T-cell (primary cell): ENCODE measurements around the gene ELOVL2. TPM values are rescaled to one million over a fixed set of nuclear protein-coding genes. Genes with fewer than 3 reads are reported as not detected.

ENCODE experiments used
- ATAC-seq, 4 experiments: fragments of 200-7000 bp in 3 of 4; fragments of 150-1000 bp in 1 of 4; cut with Tn5 transposase; replicated peaks in 1 of 4; 1 replicate in 3 of 4; 2 replicates in 1 of 4; pipeline ENCODE4 v1.10.0; 2021; ENCODE audit warnings: moderate library complexity in 3 of 4, mild to moderate bottlenecking in 2 of 4, moderate number of reproducible peaks in 1 of 4
- CTCF ChIA-PET, 2 donors: fragments of 300-600 bp; sonication (Branson Sonifier 250); formaldehyde crosslinking; loops; one replicate each; lab custom pipeline; 2022; ENCODE audit warnings: antibody characterized with exemption in 2 of 2; lab: Charles Lee
- POLR2A ChIA-PET, 2 donors: fragments of 300-600 bp; sonication (Branson Sonifier 250); formaldehyde crosslinking; loops; one replicate each; lab custom pipeline; 2022; ENCODE audit warnings: antibody characterized with exemption in 2 of 2; lab: Charles Lee
- DNase-seq, 35 experiments: peaks; one replicate each; pipeline versions ENCODE4 v3.0.0 to v3.0.0-alpha.2; 2013 to 2023
- H3K27ac ChIP-seq: one replicate; pipeline ENCODE4 v1.5.1; 2013; ENCODE audit warnings: low read length
- H3K27me3 ChIP-seq, 2 experiments: replicated peaks in 1 of 2; 1 replicate in 1 of 2; 2 replicates in 1 of 2; pipeline versions ENCODE4 v1.6.1 to v1.7.0; 2013; ENCODE audit warnings: low read length in 1 of 2, mixed read lengths in 1 of 2; ENCODE audit not compliant: control insufficient read depth in 2 of 2, insufficient read depth in 2 of 2; ENCODE audit errors: extremely low read depth in 1 of 2
- H3K36me3 ChIP-seq, 2 donors: 1 replicate in 1 of 2; 2 replicates in 1 of 2; pipeline versions ENCODE4 v1.6.1 to v1.7.0; 2013; ENCODE audit warnings: low read length in 1 of 2; ENCODE audit not compliant: control insufficient read depth in 2 of 2, insufficient read depth in 1 of 2; ENCODE audit errors: extremely low read depth in 1 of 2
- H3K4me1 ChIP-seq, 2 experiments: 1 replicate in 1 of 2; 2 replicates in 1 of 2; pipeline versions ENCODE4 v1.6.1 to v1.7.0; 2013; ENCODE audit warnings: low read length in 2 of 2, mixed read lengths in 1 of 2; ENCODE audit not compliant: insufficient read depth in 2 of 2, control insufficient read depth in 1 of 2; ENCODE audit errors: extremely low read depth in 1 of 2
- H3K4me3 ChIP-seq, 2 donors: 1 replicate in 1 of 2; 2 replicates in 1 of 2; pipeline versions ENCODE4 v1.5.1 to v1.7.0; 2013; ENCODE audit warnings: mild to moderate bottlenecking in 2 of 2, low read length in 1 of 2, moderate library complexity in 1 of 2; ENCODE audit not compliant: control insufficient read depth in 1 of 2; ENCODE audit errors: extremely low read depth in 1 of 2
- H3K9me3 ChIP-seq: 2 replicates; pipeline ENCODE4 v1.7.0; 2013
- H3K27ac Mint-ChIP-seq, 2 donors: one replicate each; pipeline ENCODE4 v1.8.0; 2020 to 2021; ENCODE audit warnings: mild to moderate bottlenecking in 2 of 2, mixed read lengths in 2 of 2
- H3K27me3 Mint-ChIP-seq, 2 donors: one replicate each; pipeline ENCODE4 v1.8.0; 2021 to 2022; ENCODE audit warnings: mixed read lengths in 2 of 2
- H3K36me3 Mint-ChIP-seq: one replicate; pipeline ENCODE4 v1.8.0; 2021; ENCODE audit warnings: mixed read lengths
- H3K4me1 Mint-ChIP-seq, 3 donors: one replicate each; pipeline ENCODE4 v1.8.0; 2020 to 2022; ENCODE audit warnings: mixed read lengths in 3 of 3, mild to moderate bottlenecking in 1 of 3
- H3K4me3 Mint-ChIP-seq, 3 donors: one replicate each; pipeline ENCODE4 v1.8.0; 2020 to 2022; ENCODE audit warnings: mild to moderate bottlenecking in 3 of 3, mixed read lengths in 3 of 3, moderate library complexity in 3 of 3
- H3K9me3 Mint-ChIP-seq, 3 donors: one replicate each; pipeline ENCODE4 v1.8.0; 2020 to 2022; ENCODE audit warnings: mixed read lengths in 3 of 3
- WGBS: methylation state at CpG from one replicate; pipeline ENCODE4 v1.1.5; 2013; ENCODE audit warnings: missing lambda C conversion rate; ENCODE audit not compliant: insufficient coverage; 5-methylcytosine and 5-hydroxymethylcytosine counted together
- total RNA-seq, 35 experiments: library from RNA in 6 of 35; stranded (reverse) in 6 of 35; fragments of 120-200 nt in 1 of 35; gene quantifications; one replicate each; pipeline versions ENCODE4 v1.2.1 to v1.2.4 and lab custom pipeline; 2013 to 2026

ELOVL2 gene
- total RNA-seq, 5 donors from 2014 or later (not counting 1 experiment from before 2014, with no cell fraction given) = 0.06 to 0.12 TPM; not detected in 3

GRCh38 chr6:11076540-11076939, 32.4 kb upstream of the ELOVL2 start:
- POLR2A ChIA-PET = no interaction called here
- Mint-ChIP-seq H3K4me3 (no peak overlapping the region), H3K4me1 (no peaks in the 10 kb centered on the region), H3K27ac (no peak overlapping the region), H3K27me3 (peaks cover 0 to 2% of the 10 kb centered on the region in 2 donors), H3K9me3 (no peaks in the 10 kb centered on the region), H3K36me3 (no peaks in the 10 kb centered on the region)
- ATAC-seq = no peak
- no peak for DNase-seq
- H3K27me3 ChIP-seq = no peaks in the 10 kb centered on the region
- 100% methylated on average over 1 of the region's 2 CpGs for WGBS
- H3K4me1 ChIP-seq = no peaks in the 10 kb centered on the region
- no peak overlapping the region for H3K27ac ChIP-seq
- no peak overlapping the region for H3K4me3 ChIP-seq
- CTCF ChIA-PET = interaction anchor here (0.7 to 0.8 kb wide), 2 partner anchors 8 kb away, joined by 3 to 4 read pairs; no protein-coding TSS in a partner anchor
- H3K9me3 ChIP-seq = no peaks in the 10 kb centered on the region
- no peaks in the 10 kb centered on the region for H3K36me3 ChIP-seq

GRCh38 chr6:11072101-11072500, 28.0 kb upstream of the ELOVL2 start:
- ATAC-seq = no peak
- Histone ChIP-seq H3K27me3 (peaks cover 0 to 2% of the 10 kb centered on the region in 2 experiments), H3K27ac (no peak overlapping the region), H3K9me3 (no peaks in the 10 kb centered on the region), H3K4me3 (no peak overlapping the region), H3K36me3 (no peaks in the 10 kb centered on the region), H3K4me1 (no peaks in the 10 kb centered on the region)
- WGBS = 70% methylated on average over 2 of the region's 4 CpGs
- H3K27me3 Mint-ChIP-seq = no peaks in the 10 kb centered on the region
- ChIA-PET CTCF (no interaction called here), POLR2A (no interaction called here)
- H3K4me1 Mint-ChIP-seq = no peaks in the 10 kb centered on the region
- H3K36me3 Mint-ChIP-seq = no peaks in the 10 kb centered on the region
- no peak overlapping the region for H3K27ac Mint-ChIP-seq
- H3K9me3 Mint-ChIP-seq = no peaks in the 10 kb centered on the region
- H3K4me3 Mint-ChIP-seq = no peak overlapping the region
- DNase-seq = no peak

GRCh38 chr6:11069760-11070159, 25.7 kb upstream of the ELOVL2 start:
- ChIA-PET CTCF (interaction anchor here in 1 of 2 donors (1.1 kb wide), 1 partner anchor 44 kb away, joined by 5 read pairs; no protein-coding TSS in a partner anchor), POLR2A (no interaction called here)
- H3K27ac ChIP-seq = no peak overlapping the region
- no CpG with 5 or more reads among the region's 2 CpGs for WGBS
- H3K4me1 ChIP-seq = no peaks in the 10 kb centered on the region
- Mint-ChIP-seq H3K9me3 (no peaks in the 10 kb centered on the region), H3K27ac (no peak overlapping the region), H3K4me1 (no peaks in the 10 kb centered on the region), H3K4me3 (no peak overlapping the region), H3K27me3 (no peaks in the 10 kb centered on the region), H3K36me3 (no peaks in the 10 kb centered on the region)
- H3K4me3 ChIP-seq = no peak overlapping the region
- ATAC-seq = no peak
- peaks cover 0 to 2% of the 10 kb centered on the region in 2 experiments for H3K27me3 ChIP-seq
- no peaks in the 10 kb centered on the region for H3K36me3 ChIP-seq
- H3K9me3 ChIP-seq = no peaks in the 10 kb centered on the region
- no peak for DNase-seq

- Mint-ChIP-seq H3K27me3 (peaks cover 0 to 2% of the 10 kb centered on the region in 2 donors), H3K27ac (no peak overlapping the region), H3K4me3 (no peak overlapping the region), H3K4me1 (no peaks in the 10 kb centered on the region), H3K9me3 (no peaks in the 10 kb centered on the region), H3K36me3 (no peaks in the 10 kb centered on the region)
- H3K36me3 ChIP-seq = no peaks in the 10 kb centered on the region
- H3K4me3 ChIP-seq = no peak overlapping the region
- POLR2A ChIA-PET = no interaction called here
- peaks cover 2 to 5% of the 10 kb centered on the region in 2 experiments for H3K27me3 ChIP-seq
- WGBS = 36% methylated on average over 1 of the region's 2 CpGs
- no peaks in the 10 kb centered on the region for H3K4me1 ChIP-seq
- ATAC-seq = no peak
- H3K9me3 ChIP-seq = no peaks in the 10 kb centered on the region
- CTCF ChIA-PET = interaction anchor here (0.5 to 1.7 kb wide), 3 partner anchors 11 to 221 kb away, joined by 3 to 8 read pairs (median 5); no protein-coding TSS in a partner anchor
- no peak overlapping the region for H3K27ac ChIP-seq
- no peak for DNase-seq
Measured at GRCh38 chr6:11067348-11067747, 23.2 kb upstream of the ELOVL2 start.

- H3K27ac Mint-ChIP-seq = no peak overlapping the region
- 100% methylated on average over 3 of the region's 6 CpGs for WGBS
- ChIA-PET CTCF (interaction anchor here (0.5 to 1.7 kb wide), 3 partner anchors 11 to 588 kb away, joined by 4 to 8 read pairs (median 5); no protein-coding TSS in a partner anchor), POLR2A (no interaction called here)
- ATAC-seq = no peak
- H3K4me1 Mint-ChIP-seq = no peaks in the 10 kb centered on the region
- DNase-seq = no peak
- Histone ChIP-seq H3K9me3 (no peaks in the 10 kb centered on the region), H3K27ac (no peak overlapping the region), H3K36me3 (no peaks in the 10 kb centered on the region), H3K4me3 (no peak overlapping the region), H3K27me3 (peaks cover 2 to 5% of the 10 kb centered on the region in 2 experiments), H3K4me1 (no peaks in the 10 kb centered on the region)
- H3K27me3 Mint-ChIP-seq = peaks cover 0 to 3% of the 10 kb centered on the region in 2 donors
- no peak overlapping the region for H3K4me3 Mint-ChIP-seq
- H3K9me3 Mint-ChIP-seq = no peaks in the 10 kb centered on the region
- H3K36me3 Mint-ChIP-seq = no peaks in the 10 kb centered on the region
Measured at GRCh38 chr6:11066505-11067347, 22.6 kb upstream of the ELOVL2 start.

- DNase-seq (no peak), ATAC-seq (no peak)
- CTCF ChIA-PET = interaction anchor here (0.6 to 1.7 kb wide), 3 partner anchors 10 to 587 kb away, joined by 3 to 8 read pairs (median 4); no protein-coding TSS in a partner anchor
- 100% methylated on average over 2 of the region's 6 CpGs for WGBS
- Mint-ChIP-seq H3K4me3 (no peak overlapping the region), H3K4me1 (no peaks in the 10 kb centered on the region), H3K9me3 (no peaks in the 10 kb centered on the region), H3K36me3 (no peaks in the 10 kb centered on the region), H3K27ac (no peak overlapping the region), H3K27me3 (peaks cover 0 to 8% of the 10 kb centered on the region in 2 donors)
- Histone ChIP-seq H3K36me3 (no peaks in the 10 kb centered on the region), H3K4me1 (no peaks in the 10 kb centered on the region), H3K27me3 (peaks cover 2 to 5% of the 10 kb centered on the region in 2 experiments), H3K27ac (no peak overlapping the region), H3K4me3 (no peak overlapping the region), H3K9me3 (no peaks in the 10 kb centered on the region)
- POLR2A ChIA-PET = no interaction called here
Measured at GRCh38 chr6:11065436-11066202, 21.5 kb upstream of the ELOVL2 start.
